ENCODE measurements around the gene CEACAM8.
"Not testable (repeated sequence)": the region's sequence is repeated elsewhere in the genome, so short reads cannot be mapped to it uniquely, and the experiment has no call there.

Gene CEACAM8

GRCh38 chr19:42542791-42543190 is 51.9 kb downstream of the CEACAM8 start:
- no peak for ATAC-seq

GRCh38 chr19:42540071-42540553 is 54.6 kb downstream of the CEACAM8 start:
- DNase-seq (no peak), ATAC-seq (no peak)

More at GRCh38 chr19:42542791-42543190, 51.9 kb downstream of the CEACAM8 start:
- no peak for DNase-seq

- DNase-seq, result no peak
- no peak for ATAC-seq
These were observed 55.6 kb downstream of the CEACAM8 start for GRCh38 chr19:42538841-42539709.

- DNase-seq, ATAC-seq: not testable (repeated sequence)
These were observed 59.4 kb downstream of the CEACAM8 start for GRCh38 chr19:42535276-42535675.

GRCh38 chr19:42534391-42534790 is 60.3 kb downstream of the CEACAM8 start:
- DNase-seq, result no peak

GRCh38 chr19:42532891-42533290 is 61.8 kb downstream of the CEACAM8 start:
- ATAC-seq, result no peak

More at GRCh38 chr19:42534391-42534790, 60.3 kb downstream of the CEACAM8 start:
- no peak for ATAC-seq

GRCh38 chr19:42531313-42531712 is 63.4 kb downstream of the CEACAM8 start:
- DNase-seq, result no peak
- ATAC-seq, result no peak

More at GRCh38 chr19:42532891-42533290, 61.8 kb downstream of the CEACAM8 start:
- no peak for DNase-seq

Measured in stimulated activated naive CD8-positive, alpha-beta T cell treated with anti-CD3 and anti-CD28 coated beads, Interleukin-15, Interleukin-2, amounts not matched to agents 100 U/mL and 50 U/mL, for 24 hours (primary cell).